NCI-H1694 (cell line): ENCODE measurements around the gene CFAP58.

Experiments
- DNase-seq: peaks from one replicate; lab custom pipeline; 2025; lab: John Stamatoyannopoulos, UW

Gene CFAP58

DNA sequence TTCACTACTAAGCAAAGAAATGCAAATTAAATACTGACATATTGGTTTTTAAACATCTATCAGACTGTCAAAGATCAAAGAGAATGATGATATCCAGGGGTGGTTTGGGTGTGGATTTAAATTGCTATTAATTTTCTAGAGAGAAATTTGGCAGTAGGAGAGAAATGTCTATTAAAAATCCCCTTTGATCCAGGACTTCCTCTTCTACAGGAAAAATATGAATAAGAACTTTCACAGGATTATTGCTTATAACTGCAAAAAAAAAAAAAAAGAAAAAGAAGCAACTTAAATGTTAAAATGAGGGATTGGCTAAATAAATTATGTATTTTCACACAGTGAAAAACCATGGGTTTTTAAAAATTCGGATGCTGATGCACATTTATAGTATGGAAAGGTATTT lies 21.0 kb downstream of the CFAP58 start:
- DNase-seq: no peak

GRCh38 chr10:104376784-104377300 lies 23.2 kb downstream of the CFAP58 start:
- DNase-seq: no peak

DNA sequence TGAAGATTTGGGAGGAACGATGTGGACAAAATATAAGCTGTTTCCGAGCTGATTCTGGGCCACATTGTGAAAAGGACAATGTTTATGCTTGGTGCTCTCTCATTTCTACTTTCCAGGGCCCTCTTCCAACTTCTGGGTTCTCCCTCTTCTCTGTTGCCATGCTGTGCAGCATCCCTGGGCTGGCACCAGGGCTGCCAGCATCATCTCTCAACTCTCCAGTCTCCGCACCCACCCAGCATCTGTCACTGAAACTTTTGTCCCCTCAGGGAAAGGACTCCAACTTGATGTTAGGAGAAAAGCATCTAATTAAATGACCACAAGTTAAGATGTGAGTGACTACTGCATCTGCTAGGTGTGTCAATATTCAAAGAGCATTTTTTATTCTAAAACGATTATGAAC lies 26.7 kb downstream of the CFAP58 start:
- DNase-seq: no peak

- no peak for DNase-seq
Measured at GRCh38 chr10:104387130-104387888, 33.7 kb downstream of the CFAP58 start.

- DNase-seq: no peak
Measured at GRCh38 chr10:104388830-104389229, 35.2 kb downstream of the CFAP58 start.

- no peak for DNase-seq
Measured at GRCh38 chr10:104391150-104391968, 37.7 kb downstream of the CFAP58 start.

DNA sequence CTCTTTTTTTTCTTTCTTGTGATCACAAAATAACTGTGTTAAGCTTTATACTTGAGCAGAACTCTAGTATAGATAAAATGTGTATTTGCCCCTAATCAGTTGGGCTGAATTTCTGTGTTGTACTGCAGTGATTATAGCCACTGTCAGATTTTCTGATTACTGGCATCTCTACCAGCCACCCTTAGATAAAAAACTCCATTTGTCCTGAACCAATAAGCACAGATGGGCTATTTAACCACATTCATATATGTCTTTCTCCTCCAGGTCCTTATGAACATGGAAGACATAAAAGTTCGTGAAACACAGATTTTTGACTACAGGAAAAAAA lies 38.3 kb downstream of the CFAP58 start:
- DNase-seq: no peak

DNA sequence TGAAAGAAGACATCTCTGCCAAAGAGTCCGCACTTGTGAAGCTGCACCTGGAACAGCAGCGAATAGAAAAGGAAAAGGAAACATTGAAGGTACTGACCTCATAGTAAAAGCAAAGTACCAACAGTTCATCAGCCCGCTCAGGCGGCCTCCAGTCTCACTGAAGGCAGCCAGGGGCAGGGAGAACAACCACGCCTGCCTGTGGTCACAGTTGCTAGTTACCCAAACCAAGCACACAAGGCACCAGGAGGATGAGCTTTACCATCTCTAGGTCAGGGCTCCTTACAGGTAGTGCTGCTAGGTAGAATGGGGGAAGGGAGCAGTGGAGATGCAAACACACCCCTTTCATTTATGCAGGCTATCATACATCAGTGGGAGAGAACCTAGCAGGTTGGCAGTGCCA lies 39.8 kb downstream of the CFAP58 start:
- DNase-seq: no peak

DNA sequence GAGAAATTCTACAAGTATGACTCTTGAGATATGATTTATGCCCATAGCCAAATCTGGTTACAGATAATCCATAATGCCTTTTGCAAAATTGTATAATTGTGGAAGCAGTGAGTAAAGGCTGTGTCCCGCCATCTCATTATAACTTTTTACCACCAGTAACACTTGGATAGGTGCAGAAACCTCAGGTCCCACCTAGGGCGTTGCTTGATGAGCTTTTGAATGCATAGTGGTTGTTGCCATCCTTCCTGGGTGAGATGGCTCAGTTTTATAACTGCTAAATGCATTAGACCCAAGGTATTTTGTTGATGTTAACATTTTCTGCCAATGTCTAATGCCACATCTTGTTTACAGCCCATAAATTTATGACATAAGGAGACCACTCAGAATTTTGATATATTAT lies 42.9 kb downstream of the CFAP58 start:
- no peak for DNase-seq

- no peak for DNase-seq
Measured at GRCh38 chr10:104403636-104404035, 50.0 kb downstream of the CFAP58 start.

GRCh38 chr10:104406715-104407650 lies 53.4 kb downstream of the CFAP58 start:
- no peak for DNase-seq

DNA sequence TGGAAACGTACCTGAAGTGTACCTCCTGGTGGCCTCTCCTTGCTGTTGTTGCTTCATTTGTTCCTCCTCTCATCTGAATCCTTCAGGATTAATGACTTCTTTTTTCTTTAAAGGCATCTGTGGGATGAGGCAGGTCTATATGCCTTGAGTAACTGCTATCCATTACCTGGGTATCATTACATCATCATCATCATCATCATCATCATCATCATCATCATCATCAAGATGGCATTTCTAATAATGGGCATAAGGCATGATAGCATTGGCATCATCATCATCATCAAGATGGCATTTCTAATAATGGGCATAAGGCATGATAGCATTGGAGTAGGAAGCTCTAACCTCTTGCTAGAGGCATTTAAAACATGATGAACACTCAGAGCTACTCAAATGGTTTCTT lies 59.9 kb downstream of the CFAP58 start:
- no peak for DNase-seq

GRCh38 chr10:104415526-104416165 lies 62.0 kb downstream of the CFAP58 start:
- no peak for DNase-seq

DNA sequence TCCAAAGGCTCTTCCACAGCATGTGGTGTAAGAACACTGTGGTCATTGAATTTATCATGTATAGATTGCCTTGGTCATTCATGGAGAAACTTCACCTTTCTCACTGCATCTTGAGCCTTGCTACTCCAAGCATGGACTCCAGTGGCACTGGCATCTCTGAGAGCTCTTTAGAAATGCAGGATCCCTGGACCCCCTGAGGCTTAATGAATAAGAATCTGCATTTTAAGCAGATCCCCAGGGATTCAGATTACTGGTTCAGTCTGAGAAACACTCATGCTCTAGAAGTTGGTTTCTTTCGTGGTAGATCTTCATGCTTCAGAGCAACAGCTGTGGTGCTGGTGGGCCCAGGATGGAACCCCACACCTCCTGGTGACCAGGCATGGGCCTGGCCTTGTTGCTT lies 63.2 kb downstream of the CFAP58 start:
- DNase-seq: no peak

DNA sequence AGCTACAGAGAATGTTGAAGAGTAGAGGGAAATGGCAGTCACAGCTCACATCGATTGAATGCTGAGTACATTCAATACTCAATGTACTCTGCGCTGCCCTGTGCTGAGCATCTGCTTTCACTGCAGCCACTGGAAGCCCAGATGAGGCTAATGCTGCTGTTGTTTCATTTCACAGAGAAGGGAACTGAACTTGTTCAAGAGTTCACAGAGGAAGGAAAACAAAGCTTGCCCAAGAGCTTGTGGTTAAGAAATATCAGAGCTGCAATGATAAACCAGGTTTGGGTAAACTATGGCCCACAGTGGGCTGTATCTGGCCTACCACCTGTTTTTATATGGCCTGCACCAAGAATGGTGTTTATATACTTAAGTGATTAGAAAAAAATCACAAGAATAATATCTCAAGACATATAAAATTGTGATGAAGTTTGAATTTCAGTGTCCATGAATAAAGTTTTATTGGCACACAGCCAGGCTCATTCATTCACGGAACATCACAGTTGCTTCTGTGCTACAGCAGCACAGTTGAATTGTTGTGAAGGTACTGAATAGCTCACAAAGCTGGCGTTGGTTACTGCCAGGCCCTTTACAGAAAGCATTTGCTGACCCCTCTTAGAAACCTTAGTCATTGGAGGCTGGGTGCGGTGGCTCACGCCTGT lies 64.1 kb downstream of the CFAP58 start:
- no peak for DNase-seq

GRCh38 chr10:104424719-104425118 lies 71.1 kb downstream of the CFAP58 start:
- DNase-seq: no peak

DNA sequence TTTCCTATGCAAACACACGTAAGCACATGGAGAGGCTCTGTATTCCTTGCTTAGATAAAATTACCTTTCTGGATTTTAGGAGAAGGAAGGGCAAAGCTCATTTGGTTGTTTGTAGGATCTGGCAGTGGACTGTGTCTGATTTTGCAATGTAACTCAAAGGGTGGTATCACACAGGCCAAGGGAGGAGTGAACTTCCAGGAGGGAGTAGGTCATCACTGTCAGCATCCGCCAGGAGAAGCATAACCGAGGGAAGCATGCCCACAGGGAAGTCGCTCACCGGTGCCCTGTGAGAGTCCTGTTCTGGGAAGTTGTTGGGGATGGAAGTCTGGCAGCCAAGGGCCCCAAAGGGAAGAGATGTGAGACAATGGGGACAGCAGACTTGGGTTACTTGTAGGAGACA lies 74.4 kb downstream of the CFAP58 start:
- DNase-seq: no peak

DNA sequence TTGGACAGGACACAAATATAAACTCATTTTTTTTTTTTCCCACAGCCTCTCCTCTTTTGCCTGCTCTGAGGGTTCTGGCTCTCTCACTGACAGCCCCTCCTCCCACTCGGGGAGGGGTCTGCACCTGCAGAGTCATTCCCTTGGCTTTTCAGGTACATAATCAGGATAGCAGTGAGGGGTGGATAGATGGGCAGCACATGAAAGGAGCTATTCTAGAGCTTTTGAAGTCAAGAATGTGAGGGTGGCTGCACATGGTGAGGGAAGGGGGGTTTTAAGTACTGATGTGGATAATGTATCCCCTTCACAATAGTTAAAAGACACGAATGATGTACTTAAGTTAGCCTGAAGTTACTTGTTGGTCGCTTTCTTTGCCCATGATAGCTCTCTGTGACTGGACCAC lies 76.2 kb downstream of the CFAP58 start:
- DNase-seq: no peak

- no peak for DNase-seq
Measured at GRCh38 chr10:104430360-104430759, 76.7 kb downstream of the CFAP58 start.

DNA sequence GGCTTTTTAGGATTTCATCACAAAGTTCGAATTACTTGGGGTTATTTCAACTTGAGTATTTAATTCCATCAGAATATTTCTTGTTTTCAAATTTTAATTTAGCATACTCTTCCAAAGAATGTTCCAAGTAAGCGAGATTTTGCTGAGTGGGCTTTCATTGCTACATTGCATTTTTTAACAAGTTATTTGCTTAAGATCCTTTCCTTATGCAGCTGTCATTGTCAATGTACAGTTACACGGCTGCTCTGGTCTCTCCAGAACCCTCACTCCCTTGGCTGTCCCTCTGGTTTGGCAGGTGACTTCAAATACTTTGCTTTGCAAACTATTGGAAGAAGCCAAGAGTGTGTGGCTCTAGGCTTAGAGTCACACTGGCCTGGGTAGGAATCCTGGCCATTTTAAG lies 80.0 kb downstream of the CFAP58 start:
- no peak for DNase-seq

DNA sequence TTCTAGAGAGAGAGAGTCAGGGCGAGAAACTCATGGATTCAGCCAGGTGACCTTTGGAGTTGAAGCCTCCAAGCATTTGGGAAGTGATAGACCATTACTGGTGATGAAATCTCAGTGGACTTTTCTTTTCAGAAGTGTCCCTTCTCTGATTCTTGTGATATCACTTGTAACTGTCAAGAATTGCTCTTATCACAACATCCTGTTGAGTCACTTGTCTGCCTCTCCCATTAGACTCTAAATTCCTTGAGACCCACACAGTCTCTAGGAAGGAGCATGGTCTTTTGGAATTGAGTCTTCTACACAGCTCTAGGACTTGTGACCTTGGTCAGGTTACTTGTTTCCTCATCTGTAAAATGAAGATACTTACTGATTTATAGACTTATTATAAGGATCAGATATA lies 81.0 kb downstream of the CFAP58 start:
- DNase-seq: no peak
